Keratinocyte (primary cell): ENCODE measurements around the gene HLA-F. TPM values are rescaled to one million over a fixed set of nuclear protein-coding genes. Genes with fewer than 3 reads are reported as not detected.

Experiments used
- DNase-seq: peaks from one replicate; pipeline ENCODE4 v3.0.0-alpha.2; 2011; ENCODE audit warnings: low read depth, missing footprints, low spot score
- FAIRE-seq: peaks from 2 replicates; lab custom pipeline; 2011; peaks lifted over from hg19 to GRCh38; lab: Jason Lieb, UNC
- H2AFZ ChIP-seq: 2 replicates; pipeline ENCODE4 v1.6.0; 2012; ENCODE audit warnings: low read length, control low read depth, inconsistent platforms; ENCODE audit not compliant: control insufficient read depth
- H3K27ac ChIP-seq: 2 replicates; pipeline ENCODE4 v1.5.1; 2011; ENCODE audit warnings: low read length; ENCODE audit not compliant: control insufficient read depth, insufficient read depth
- H3K27me3 ChIP-seq: 3 replicates; pipeline ENCODE4 v1.6.0; 2011; ENCODE audit warnings: low read length; ENCODE audit not compliant: control insufficient read depth, insufficient read depth; ENCODE audit errors: extremely low read depth
- H3K36me3 ChIP-seq, 2 experiments: 2 replicates in 1 of 2; 3 replicates in 1 of 2; pipeline ENCODE4 v1.5.1; 2011; ENCODE audit warnings: low read length in 2 of 2, mild to moderate bottlenecking in 1 of 2; ENCODE audit not compliant: control insufficient read depth in 2 of 2, insufficient read depth in 2 of 2; ENCODE audit errors: extremely low read depth in 1 of 2
- H3K4me1 ChIP-seq: 3 replicates; pipeline ENCODE4 v1.5.1; 2011; ENCODE audit warnings: low read length; ENCODE audit not compliant: control insufficient read depth, insufficient read depth; ENCODE audit errors: extremely low read depth
- H3K4me2 ChIP-seq: 3 replicates; pipeline ENCODE4 v1.6.0; 2011; ENCODE audit warnings: low read depth, low read length; ENCODE audit not compliant: control insufficient read depth, insufficient read depth; ENCODE audit errors: extremely low read depth
- H3K4me3 ChIP-seq, 3 experiments: fragments of 200-600 bp in 1 of 3; sonication (generic) in 1 of 3; 2 replicates in 2 of 3; 3 replicates in 1 of 3; pipeline ENCODE4 v1.5.1; 2011 to 2016; ENCODE audit warnings: low read length in 3 of 3, mild to moderate bottlenecking in 3 of 3, control low read depth in 2 of 3, inconsistent platforms in 1 of 3, low read depth in 1 of 3, mixed read lengths in 1 of 3, mixed run types in 1 of 3, moderate library complexity in 1 of 3; ENCODE audit not compliant: control insufficient read depth in 2 of 3, insufficient read depth in 2 of 3; ENCODE audit errors: extremely low read depth in 1 of 3
- H3K79me2 ChIP-seq: 2 replicates; pipeline ENCODE4 v1.6.0; 2012; ENCODE audit warnings: low read length; ENCODE audit not compliant: control insufficient read depth, insufficient read depth
- H3K9ac ChIP-seq: 3 replicates; pipeline ENCODE4 v1.6.0; 2011; ENCODE audit warnings: low read length; ENCODE audit not compliant: control insufficient read depth, insufficient read depth; ENCODE audit errors: extremely low read depth
- H3K9me1 ChIP-seq: 3 replicates; pipeline ENCODE4 v1.6.0; 2011; ENCODE audit warnings: low read length; ENCODE audit not compliant: control insufficient read depth, insufficient read depth; ENCODE audit errors: extremely low read depth
- H3K9me3 ChIP-seq: 2 replicates; pipeline ENCODE4 v1.5.1; 2012; ENCODE audit warnings: low read depth, low read length; ENCODE audit not compliant: control insufficient read depth
- H4K20me1 ChIP-seq: 3 replicates; pipeline ENCODE4 v1.6.0; 2011; ENCODE audit warnings: low read length; ENCODE audit not compliant: control insufficient read depth, insufficient read depth; ENCODE audit errors: extremely low read depth
- CTCF ChIP-seq, 3 experiments: IDR thresholded peaks in 1 of 3; conservative IDR thresholded peaks in 1 of 3; optimal IDR thresholded peaks in 1 of 3; 2 replicates in 2 of 3; 3 replicates in 1 of 3; pipeline versions ENCODE3 to v1.5.1; 2011; ENCODE audit warnings: low read length in 3 of 3, mild to moderate bottlenecking in 3 of 3, moderate library complexity in 2 of 3, control low read depth in 1 of 3, inconsistent platforms in 1 of 3; ENCODE audit not compliant: insufficient read depth in 2 of 3; ENCODE audit errors: extremely low read depth in 1 of 3
- EZH2 ChIP-seq: IDR thresholded peaks from one replicate; pipeline ENCODE4 v1.6.1; 2012; ENCODE audit warnings: inconsistent platforms, mild to moderate bottlenecking, low read length, moderate library complexity
- dilution Hi-C: fragments of 300-500 bp; cut with MboI; formaldehyde crosslinking; loops from one replicate; pipeline ENCODE4 v1.7.0; 2020; ENCODE audit warnings: low sequenced_read_pairs; ENCODE audit not compliant: extremely low pct_ligation_motif_present
- polyA plus RNA-seq, 5 experiments: library from polyadenylated mRNA; depleted of rRNA in 3 of 5; stranded (reverse) in 3 of 5; stranded (forward) in 1 of 5; unstranded in 1 of 5; fragments of >200 nt; gene quantifications; 1 replicate in 1 of 5; 2 replicates in 3 of 5; 3 replicates in 1 of 5; pipeline versions ENCODE4 v1.2.1 to v1.2.3, GENCODE V29; 2011 to 2012; ENCODE audit warnings: missing spikeins in 2 of 5, low read depth in 1 of 5, low replicate concordance in 1 of 5

The HLA-F gene
- polyA plus RNA-seq, 1 donor (not counting 4 experiments of a cell fraction or from before 2014, with no cell fraction given): 36.2 TPM

GRCh38 chr6:29741592-29741991, 18.4 kb downstream of the HLA-F start:
- dilution Hi-C loops: no loop called here
- DNase-seq: no peak
- Histone ChIP-seq H4K20me1 (no peaks in the 10 kb centered on the region), H3K9me3 (no peaks in the 10 kb centered on the region), H3K9me1 (no peaks in the 10 kb centered on the region), H3K4me3 (no peak overlapping the region), H3K36me3 (peaks cover 6 to 40% of the 10 kb centered on the region in 2 experiments), H3K4me2 (no peak overlapping the region), H3K9ac (no peak overlapping the region), H2AFZ (no peak overlapping the region), H3K27me3 (no peaks in the 10 kb centered on the region), H3K79me2 (peaks cover 2% of the 10 kb centered on the region), H3K4me1 (peaks cover 5% of the 10 kb centered on the region), H3K27ac (no peak overlapping the region)
- no peak for FAIRE-seq
- TF ChIP-seq CTCF (optimal IDR thresholded peaks at IDR 0.05 in 1 of 3, IDR thresholded peaks at IDR 0.05 in 1 of 3, conservative IDR thresholded peaks at IDR 0.05 in 1 of 3; ENCODE audit: extremely low read depth in 1 of 3, insufficient read depth in 2 of 3, low read length in 3 of 3) (no peak), EZH2 (no peak)

- H3K9ac ChIP-seq: no peak overlapping the region
Observed at GRCh38 chr6:29742127-29742526, 18.9 kb downstream of the HLA-F start.

More at GRCh38 chr6:29742127-29742526, 18.9 kb downstream of the HLA-F start:
- H3K4me2 ChIP-seq: no peak overlapping the region
- peaks cover 5% of the 10 kb centered on the region for H3K4me1 ChIP-seq
- no peak overlapping the region for H3K4me3 ChIP-seq
- H3K79me2 ChIP-seq: peaks cover 2% of the 10 kb centered on the region
- H3K27ac ChIP-seq: no peak overlapping the region
- H2AFZ ChIP-seq: no peak overlapping the region
- dilution Hi-C loops: no loop called here
- no peaks in the 10 kb centered on the region for H3K9me3 ChIP-seq
- FAIRE-seq: no peak
- no peaks in the 10 kb centered on the region for H4K20me1 ChIP-seq
- TF ChIP-seq EZH2: no peak
- no peak for TF ChIP-seq CTCF (optimal IDR thresholded peaks at IDR 0.05 in 1 of 3, IDR thresholded peaks at IDR 0.05 in 1 of 3, conservative IDR thresholded peaks at IDR 0.05 in 1 of 3; ENCODE audit: extremely low read depth in 1 of 3, insufficient read depth in 2 of 3, low read length in 3 of 3)
- no peaks in the 10 kb centered on the region for H3K27me3 ChIP-seq
- no peaks in the 10 kb centered on the region for H3K9me1 ChIP-seq
- peaks cover 6 to 40% of the 10 kb centered on the region in 2 experiments for H3K36me3 ChIP-seq
- no peak for DNase-seq
